ENCODE results near the gene ZNF605.
"Not testable (repeated sequence)": the region's sequence is repeated elsewhere in the genome, so short reads cannot be mapped to it uniquely, and the experiment has no call there.

Gene ZNF605

DNA sequence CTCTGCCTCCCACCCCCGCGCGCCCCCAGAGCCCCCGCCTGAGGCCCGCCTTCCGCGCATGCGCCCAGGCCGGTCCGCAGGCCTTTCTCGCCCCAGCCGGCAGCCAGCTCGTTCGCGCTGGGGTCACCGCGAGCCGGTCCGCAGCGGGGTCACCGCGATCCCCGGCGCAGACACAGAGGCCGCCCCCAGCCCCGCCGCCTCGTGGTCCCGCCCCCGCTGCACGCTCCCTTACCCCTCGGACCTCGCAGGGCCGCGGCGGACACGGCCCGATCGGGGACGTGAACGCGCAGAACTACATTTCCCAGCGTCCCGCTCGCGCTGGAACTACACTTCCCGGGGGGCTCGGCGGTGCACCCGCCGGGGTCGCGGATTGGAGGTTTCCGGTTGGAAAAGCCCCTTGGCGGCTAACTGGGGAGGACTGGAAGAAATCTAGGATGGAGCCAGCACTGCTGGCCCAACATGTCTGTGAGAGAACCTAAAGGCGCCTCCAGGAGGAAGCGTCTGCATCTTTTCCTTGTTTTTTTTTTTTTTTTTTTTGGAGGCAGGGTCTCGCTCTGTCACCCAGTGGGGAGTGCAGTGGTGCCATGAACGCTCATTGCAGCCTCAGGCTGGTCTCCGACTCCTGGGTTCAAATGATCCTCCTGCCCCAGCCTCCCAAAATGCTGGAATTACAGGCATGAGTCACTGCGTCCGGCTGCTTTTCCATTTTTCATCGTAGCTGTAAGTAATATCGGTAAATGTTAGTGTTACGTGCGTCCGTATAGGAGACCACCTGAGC lies at the start of gene ZNF605:
TSS of gene ZNF605 (minus strand) at position 296 of the 778 bp plus-strand sequence. CDS start 10,671 bp downstream, outside the sequence.
- FAIRE-seq, result peak; percentile 31

DNA sequence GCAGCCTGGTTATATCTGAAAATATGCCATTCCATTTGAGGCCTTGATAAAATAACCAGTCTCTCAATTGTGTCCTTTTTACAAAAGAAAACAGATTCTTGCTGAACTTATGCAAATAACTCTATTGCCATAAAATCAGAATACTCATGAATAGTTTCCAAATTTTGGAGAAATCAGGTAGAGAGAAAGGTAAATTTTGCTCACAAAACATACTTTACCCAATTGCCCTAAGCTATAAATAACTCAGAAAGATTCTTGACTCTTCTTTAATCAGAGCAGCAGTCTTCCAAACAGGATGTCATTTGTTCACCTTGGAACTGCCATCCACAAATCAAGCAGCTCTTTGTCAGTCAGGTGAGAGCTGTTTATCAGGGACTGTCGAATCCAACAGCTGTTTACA lies 42.6 kb upstream of the ZNF605 start:
- FAIRE-seq, result no peak
- no peak for DNase-seq (ENCODE audit: insufficient read length, low spot score)

More for the DNA sequence above, at the start of gene ZNF605:
- DNase-seq (ENCODE audit: insufficient read length, low spot score), result peak; percentile 90

DNA sequence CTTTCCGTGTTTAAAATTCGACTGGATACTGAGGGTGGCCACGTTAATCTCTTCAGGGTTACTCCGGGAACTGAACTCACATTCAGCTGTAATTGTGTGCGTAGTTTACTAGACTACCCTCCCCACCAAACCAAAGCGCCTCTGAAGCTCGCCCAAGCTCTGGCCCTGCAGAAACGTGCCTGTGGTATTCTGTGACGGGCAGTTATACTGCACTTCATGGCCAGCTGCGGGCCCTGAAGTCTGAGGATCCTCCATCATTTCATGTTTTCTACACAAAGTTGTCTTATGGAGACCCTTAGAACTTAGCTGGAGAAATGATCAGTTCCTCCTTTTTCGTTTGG lies 30.7 kb upstream of the ZNF605 start:
- DNase-seq (ENCODE audit: insufficient read length, low spot score) (no peak), FAIRE-seq (no peak)

DNA sequence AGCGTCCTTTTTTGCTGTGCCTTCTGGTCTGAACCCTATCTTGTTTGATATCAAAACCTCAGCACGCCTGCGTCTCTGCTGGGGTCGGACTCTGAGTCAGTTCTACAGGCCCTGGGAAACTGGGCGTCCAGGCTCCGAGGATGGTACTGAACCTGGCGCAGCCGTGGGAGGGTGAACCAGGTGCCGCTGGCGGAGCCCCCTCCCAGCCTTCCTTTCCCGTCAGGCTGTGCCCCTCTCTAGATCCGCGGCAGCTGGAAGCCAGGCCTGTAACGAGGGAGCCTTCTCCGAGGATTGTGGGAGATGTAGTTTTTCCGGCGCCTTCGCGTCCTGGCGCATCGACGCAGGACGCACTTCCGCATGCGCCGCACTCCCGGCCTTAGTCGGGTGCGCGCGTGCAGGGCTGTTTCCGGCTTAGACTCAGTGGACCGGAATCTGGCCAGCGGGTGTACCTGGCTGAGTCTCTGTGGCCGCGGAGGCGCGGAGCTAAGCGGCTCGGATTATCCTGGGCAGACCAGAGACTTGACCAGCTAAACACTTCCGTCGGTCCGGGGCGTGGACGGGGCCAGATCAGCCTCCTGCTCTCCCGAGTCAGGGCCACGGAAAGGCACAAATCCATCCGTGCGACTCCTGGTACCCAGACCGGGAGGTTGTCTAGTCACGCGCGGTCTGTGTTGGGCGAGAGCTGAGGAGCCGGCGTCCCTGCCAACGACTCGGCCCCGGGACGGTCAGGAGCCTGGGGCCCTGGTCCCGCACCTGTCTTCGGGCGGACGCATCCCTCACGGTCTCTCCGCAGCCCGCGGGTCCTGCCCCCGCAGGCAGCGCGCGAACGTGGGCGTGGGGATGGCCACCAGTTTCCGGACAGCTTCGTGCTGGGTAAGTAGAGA lies 30.1 kb upstream of the ZNF605 start, which contains the start of gene ZNF26:
TSS of gene ZNF26 (plus strand) at position 367 of the 884 bp plus-strand sequence. CDS start at position 841, 474 bp downstream.
- DNase-seq (ENCODE audit: insufficient read length, low spot score) (peak; percentile 95), FAIRE-seq (peak; percentile 98)

DNA sequence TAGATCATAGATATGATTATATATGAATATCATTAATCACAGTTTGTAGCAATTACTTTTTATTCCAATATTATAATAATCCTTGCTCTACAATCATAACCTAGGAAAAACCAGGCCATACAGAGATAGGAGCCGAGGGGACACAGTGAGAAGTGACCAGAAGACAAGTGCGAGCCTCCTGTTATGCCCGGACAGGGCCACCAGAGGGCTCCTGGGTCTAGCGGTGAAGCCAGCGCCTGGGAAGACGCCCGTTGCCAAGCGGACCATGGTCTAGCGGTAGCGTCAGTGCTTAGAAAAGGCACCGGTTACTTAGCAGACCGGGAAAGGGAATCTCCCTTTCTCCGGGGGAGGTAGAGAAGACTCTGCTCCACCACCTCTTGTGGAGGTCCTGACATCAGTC lies 20.8 kb upstream of the ZNF605 start:
- not testable (repeated sequence) for DNase-seq (ENCODE audit: insufficient read length, low spot score); FAIRE-seq

DNA sequence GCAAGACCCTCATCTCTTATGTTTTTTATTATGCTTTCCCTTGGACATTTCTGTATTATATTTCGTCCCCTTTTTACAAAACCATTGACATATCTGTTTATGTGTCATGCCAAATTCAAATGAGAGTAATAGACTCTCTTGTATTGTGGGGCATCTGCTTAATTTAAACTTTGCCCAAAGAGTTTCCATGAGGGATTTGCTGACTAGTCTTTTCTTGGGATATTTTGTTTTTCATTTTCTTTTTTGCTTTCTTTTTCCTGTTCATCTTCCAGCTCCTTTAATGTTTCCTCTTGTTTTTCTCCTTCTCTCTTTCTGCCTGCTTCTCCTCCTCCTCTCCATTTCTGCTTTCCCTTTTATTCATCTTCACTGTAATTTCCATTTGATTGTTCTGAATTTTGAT lies 16.3 kb upstream of the ZNF605 start:
- FAIRE-seq (no peak), DNase-seq (ENCODE audit: insufficient read length, low spot score) (no peak)

DNA sequence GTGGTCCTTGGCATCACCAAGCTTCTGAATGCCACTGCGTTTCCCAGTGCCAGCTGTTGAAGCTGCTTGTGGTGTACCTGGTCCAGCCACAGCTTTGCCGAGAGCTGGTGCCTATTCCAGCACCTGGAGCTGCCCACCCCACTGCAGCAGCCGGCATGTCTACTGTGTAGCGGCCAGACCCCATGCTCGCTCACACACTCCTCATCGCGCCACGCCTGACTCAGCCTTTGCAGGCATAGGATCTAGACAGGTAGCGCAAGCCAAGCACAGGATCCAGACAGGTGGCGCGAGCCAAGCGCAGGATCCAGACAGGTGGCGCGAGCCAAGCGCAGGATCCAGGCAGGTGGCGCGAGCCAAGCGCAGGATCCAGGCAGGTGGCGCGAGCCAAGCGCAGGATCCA lies 11.6 kb upstream of the ZNF605 start:
- FAIRE-seq, result no peak

DNA sequence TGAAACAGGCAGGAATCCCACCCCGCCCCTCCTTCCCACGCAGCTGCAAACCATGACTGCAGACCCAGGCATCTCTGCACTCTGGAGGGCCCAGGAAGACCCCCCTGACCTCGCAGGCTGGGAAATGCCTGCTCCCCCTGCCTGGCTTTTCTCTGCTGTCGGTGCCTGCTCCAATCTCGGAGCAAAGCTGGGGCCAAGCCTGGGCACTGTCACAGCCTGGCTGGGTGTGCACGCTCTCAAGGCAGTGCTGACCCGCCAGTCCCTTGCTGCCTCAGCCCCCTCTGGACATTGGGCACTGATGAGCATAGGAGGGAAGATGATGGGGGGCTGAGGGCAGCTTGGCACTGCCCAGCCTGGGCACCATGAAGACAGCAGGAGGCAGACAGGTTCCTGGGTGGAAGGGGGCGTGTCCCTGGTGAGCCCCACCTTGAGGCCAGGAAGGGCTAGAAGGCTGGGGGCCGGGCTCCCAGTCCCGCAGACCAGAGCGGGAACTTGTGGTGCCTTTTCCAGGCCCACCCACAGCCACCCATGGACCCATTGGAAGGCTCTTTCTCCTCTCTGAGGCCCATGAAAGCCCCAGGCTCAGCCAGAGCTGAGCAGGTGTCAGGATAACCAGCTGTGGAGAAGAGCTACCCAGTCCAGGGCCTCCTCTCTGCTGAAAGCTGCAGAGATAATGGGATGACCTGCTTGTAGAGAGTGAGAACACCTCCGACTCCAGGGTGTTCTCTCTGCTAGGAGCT lies 10.7 kb upstream of the ZNF605 start:
- DNase-seq (ENCODE audit: insufficient read length, low spot score) (no peak), FAIRE-seq (no peak)

More for the DNA sequence above, 11.6 kb upstream of the ZNF605 start:
- DNase-seq (ENCODE audit: insufficient read length, low spot score), result no peak

DNA sequence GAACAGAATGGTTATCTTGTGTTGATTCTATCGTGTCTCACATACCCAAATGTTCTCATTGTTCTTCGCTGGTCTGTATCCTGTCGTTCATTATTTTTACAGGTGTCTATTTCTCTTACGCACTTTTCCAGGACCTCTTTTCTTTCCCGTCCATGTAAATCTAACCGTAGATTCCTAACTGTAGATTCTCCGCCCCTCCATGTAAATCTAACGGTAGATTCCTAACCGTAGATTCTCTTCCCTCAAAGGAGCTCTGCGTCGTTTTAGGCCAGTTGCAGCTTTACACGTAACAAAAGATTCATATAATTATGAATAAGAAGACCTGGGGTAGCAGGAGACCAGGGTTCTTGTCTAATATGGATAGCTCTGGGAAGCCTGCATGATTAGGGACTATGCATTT lies 9.7 kb upstream of the ZNF605 start:
- no peak for FAIRE-seq
- DNase-seq (ENCODE audit: insufficient read length, low spot score), result no peak

DNA sequence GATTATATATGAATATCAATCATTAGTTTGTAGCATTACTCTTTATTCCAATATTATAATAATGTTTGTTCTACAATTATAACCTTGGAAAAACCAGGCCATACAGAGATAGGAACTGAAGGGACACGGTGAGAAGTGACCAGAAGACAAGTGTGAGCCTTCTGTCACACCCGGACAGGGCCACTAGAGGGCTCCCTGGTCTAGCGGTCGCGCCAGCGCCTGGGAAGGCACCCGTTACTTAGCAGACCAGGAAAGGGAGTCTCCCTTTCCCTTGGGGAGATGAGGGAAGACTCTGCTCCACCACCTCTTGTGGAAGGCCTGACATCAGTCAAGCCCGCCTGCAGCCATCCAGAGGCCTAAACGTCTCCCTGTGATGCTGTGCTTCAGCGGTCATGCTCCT lies 7.8 kb upstream of the ZNF605 start:
- not testable (repeated sequence) for DNase-seq (ENCODE audit: insufficient read length, low spot score); FAIRE-seq

DNA sequence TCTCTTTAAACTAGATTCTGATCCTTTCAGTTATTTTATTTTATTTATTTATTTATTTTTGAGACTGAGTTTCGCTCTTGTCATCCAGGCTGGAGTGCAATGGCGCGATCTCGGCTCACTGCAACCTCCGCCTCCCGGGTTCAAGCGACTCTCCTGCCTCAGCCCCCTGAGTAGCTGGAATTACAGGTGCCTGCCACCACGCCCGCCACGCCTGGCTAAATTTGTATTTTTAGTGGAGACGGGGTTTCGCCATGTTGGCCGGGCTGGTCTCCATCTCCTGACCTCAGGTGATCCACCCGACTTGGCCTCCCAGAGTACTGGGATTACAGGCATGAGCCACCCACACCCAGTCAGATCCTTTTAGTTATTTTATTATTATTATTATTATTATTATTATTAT lies 5.7 kb upstream of the ZNF605 start:
- FAIRE-seq, result not testable (repeated sequence)

DNA sequence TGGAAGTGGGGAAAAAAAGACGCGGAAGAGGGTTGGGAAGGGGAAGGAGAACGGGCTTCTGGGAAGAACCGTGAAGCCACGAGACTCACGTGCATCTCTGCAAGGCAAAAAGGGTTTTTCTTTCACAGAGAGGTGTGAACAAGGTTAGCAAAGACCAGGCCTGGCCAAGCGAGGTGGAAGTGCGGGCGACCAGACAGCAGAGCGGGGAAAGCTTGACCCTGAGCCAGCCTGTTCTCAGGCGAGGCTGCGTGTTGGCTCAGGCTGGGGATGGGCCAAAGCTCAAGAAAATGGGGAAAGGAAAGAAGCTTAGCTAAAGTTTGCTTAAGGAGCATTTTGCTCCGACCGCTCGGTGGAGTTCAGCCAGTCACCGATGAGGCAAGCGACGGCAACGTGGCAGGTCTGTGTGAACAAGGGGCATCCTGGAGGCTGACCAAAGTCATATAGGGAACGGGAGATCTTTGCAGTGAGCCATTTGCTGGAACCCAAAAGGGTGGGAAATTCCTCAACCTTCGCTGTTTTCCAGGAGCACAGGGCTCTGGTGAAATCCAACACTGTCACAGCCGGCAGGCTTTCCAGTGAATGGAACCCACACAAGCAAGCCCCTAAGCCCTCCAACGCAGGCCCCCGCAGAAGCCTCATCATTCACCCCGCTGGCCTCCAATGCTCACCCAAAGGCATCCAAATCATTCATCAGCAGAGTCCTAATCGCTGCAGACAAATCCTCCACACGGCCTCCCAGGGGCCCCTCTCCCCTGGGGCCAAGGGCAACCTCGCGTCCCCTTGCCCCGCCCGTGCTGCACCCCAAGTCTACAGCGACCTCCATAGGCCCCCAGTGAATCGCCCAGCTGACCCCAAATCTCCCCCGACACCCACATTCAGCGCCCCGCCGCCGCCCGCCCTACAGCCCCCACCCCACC lies 754 bp downstream of the ZNF605 start:
- DNase-seq (ENCODE audit: insufficient read length, low spot score) (peak; percentile 37), FAIRE-seq (no peak)

More for the DNA sequence above, 5.7 kb upstream of the ZNF605 start:
- not testable (repeated sequence) for DNase-seq (ENCODE audit: insufficient read length, low spot score)

DNA sequence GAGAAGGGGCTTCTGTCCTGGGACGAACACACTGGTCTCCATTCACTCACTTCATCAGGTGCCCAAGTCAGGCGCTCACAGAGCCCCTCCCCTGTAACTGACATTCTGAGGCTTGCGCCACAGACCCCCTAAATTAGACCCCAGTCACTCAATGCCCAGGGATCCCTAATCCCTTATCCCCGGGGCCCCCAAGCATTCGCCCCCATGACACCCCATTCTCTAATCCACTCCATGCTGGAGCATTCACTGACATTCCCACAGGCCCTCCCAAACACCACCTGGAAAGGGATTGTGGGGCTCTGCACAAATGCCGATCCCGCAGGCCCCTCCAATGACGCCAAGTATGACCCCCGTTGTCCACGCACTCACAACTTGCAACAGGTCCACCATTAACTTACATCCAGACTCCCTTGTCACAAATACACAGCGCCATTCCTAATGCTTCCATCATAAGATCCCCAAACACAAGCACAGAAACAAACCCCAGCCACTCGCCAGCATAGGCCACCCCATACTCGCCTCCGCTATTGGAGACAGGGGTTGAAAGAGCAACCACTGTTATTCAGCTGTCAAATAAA lies 1.5 kb downstream of the ZNF605 start:
- DNase-seq (ENCODE audit: insufficient read length, low spot score) (no peak), FAIRE-seq (no peak)

DNA sequence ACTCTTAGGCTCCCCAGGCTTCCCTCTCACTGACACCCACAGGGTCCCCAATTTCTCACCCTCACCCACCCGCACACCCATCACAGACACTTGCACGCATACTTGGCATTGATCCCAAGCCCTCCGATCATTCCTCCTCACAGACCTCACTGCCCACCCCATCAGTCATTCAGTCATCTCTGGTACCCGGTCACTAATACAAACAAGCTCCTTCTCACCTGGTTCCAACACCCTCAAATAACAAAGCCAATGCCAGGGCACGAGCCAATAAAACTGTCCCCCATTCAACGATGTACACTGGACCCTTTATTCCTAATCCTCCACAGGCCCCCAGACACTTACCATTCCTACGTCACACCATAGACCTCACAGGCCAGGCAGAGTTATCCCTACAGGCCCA lies 2.3 kb downstream of the ZNF605 start:
- DNase-seq (ENCODE audit: insufficient read length, low spot score) (no peak), FAIRE-seq (no peak)

DNA sequence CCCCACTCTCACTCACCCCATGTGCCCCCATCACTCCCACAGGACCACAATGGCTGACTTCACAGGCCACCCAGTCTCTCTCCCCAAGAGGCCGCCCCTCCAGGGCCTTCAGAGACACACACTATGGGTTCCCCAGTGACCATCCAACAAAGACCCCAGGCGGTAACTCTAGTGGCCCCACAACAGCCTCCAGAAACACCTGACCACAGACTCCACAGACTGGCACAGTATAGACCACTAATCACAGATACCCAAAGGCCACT lies 3.0 kb downstream of the ZNF605 start:
- DNase-seq (ENCODE audit: insufficient read length, low spot score), result no peak
- FAIRE-seq, result no peak

DNA sequence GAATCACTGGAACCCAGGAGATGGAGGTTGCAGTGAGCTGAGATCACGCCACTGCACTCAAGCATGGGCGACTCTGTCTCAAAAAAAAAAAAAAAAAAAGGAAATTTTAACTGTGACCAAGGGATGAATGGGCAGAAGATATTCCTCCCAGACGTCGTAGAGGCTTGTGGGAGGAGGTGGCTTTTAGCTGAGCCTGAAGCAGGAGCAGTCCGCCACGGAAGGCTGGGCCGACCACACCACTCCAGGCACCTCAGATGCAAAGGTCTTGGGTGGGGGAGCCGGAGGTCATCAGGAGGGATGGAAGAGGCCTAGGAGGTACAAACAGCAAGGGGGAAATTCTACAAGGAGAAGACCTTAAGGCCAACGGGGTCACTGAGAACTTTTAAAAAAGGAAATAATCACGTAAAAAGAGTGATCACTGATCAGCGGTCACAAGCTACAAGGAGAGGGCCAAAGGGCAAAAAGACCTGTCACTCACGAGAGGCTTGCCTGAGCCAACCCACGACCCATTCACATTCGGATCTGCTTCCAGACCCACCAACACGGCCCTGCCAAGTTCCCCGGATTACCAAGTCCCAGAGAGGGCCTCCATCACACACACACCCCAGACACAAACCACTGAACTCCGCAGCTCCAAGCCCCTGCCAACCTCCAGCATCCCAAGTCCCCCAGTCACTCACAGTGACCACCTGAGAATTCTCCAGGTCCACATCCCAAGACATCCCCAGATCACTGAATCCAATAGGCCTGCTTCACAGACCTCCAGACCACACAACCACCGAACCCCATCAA lies 3.5 kb downstream of the ZNF605 start:
- no peak for DNase-seq (ENCODE audit: insufficient read length, low spot score)
- no peak for FAIRE-seq

DNA sequence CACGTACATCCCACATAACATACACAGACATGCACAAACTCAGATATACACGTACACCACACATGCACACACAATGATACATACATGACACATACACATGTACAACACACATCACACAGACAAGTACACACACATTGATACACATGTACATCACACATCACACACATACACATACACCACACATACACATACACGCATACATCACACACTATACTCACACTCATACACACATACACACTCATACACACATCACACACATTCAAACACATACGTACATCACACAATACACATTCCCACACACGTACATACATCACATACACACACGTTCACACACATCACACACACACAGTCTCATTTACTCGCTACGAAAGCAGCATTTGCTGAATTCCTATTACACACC lies 4.5 kb downstream of the ZNF605 start:
- no peak for FAIRE-seq
- DNase-seq (ENCODE audit: insufficient read length, low spot score), result no peak

DNA sequence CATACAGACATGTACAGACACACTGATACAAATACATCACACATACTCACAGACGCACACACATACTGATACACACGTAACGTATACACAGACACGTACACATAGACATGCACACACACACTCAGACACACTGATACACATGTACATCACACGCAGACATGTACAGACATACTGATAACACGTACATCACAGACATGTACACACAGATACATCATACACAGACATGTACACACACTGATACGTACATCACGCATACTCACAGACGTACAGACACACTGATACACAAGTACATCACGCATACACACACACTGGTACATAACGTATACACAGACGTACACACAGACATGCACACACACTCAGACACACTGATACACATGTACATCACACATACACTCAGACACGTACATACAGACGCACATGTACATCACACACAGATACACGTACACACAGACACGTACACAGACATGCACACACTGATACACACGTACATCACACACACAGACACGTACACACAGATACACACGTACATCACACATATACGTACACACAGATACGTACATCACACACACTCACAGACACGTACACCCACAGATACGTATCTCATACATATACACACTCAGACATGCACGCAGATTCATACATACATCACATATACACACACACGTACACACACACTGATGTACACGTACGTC lies 5.1 kb downstream of the ZNF605 start:
- DNase-seq (ENCODE audit: insufficient read length, low spot score) (no peak), FAIRE-seq (peak; percentile 100)

Measured in HTR-8/SVneo (cell line).